Hematopoietic multipotent progenitor cell treated with erythropoietin and hydrocortisone succinate and interleukin-3 and kit ligand, for 4 days (in vitro differentiated cells): Measurements from ENCODE around the gene SPEM2.

Experiments
- DNase-seq: peaks from one replicate; pipeline ENCODE4 v3.0.0-alpha.2; 2015

Gene SPEM2

GRCh38 chr17:7475764-7476422, 50.5 kb downstream of the SPEM2 start:
- DNase-seq: peak; percentile 88

DNA sequence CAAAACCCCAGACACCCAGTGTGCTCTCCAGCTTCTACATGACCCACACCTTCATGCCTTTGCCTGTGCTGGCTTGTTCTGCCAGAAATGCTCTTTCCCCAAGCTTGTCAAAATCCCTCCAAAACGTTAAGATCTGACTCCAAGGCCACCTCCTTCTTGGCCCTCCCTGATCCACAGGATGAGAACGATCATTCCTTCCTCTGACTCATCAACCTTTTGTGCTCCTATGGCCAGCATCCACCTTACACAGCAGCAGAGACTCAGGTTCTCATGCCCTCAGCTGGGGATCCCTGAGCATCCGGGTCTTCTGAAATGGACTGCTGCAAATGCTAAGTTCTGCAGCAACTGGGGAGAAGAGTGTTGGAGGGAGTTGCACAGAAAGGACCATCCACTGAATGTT, 51.1 kb downstream of the SPEM2 start:
- DNase-seq: no peak

DNA sequence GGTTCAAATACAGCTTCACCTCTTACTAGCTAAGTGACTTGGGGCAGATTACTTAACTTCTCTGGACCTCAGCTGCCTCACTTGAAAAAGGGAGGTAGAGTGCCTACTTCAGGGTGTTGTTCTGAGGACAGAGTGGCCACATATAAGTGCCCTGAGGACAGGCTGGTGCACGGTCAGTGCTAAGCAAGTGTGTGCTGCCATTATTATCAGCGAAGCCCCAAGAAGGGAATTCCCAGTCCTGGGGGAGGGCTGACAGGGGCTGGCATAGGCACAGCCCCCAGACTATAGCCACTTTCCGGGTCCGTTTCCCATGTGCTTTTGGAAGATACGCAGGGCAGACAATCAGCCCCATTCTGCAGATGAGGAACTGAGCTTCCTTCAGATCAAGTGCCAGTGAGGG, 51.5 kb downstream of the SPEM2 start:
- no peak for DNase-seq
